DOHH2 (cell line): ENCODE data around the gene GRIPAP1.

Experiments used
- H3F3A ChIP-seq: fragments of 200-600 bp; sonication (generic), shearing (Covaris generic); 2 replicates; pipeline ENCODE4 v1.6.0; 2016; ENCODE audit warnings: antibody characterized with exemption, mild to moderate bottlenecking; ENCODE audit not compliant: control insufficient read depth, insufficient read depth
- H3K27ac ChIP-seq: fragments of 200-600 bp; sonication (generic); 2 replicates; pipeline ENCODE4 v1.5.1; 2014; ENCODE audit warnings: low read depth, mild to moderate bottlenecking, low read length, moderate library complexity
- H3K27me3 ChIP-seq: fragments of 200-600 bp; sonication (generic); 2 replicates; pipeline ENCODE4 v1.6.1; 2014; ENCODE audit warnings: mild to moderate bottlenecking, low read length, mixed read lengths; ENCODE audit not compliant: control insufficient read depth
- H3K36me3 ChIP-seq: fragments of 200-600 bp; sonication (generic); 2 replicates; pipeline ENCODE4 v1.6.1; 2014; ENCODE audit warnings: mild to moderate bottlenecking, low read length, moderate library complexity, mixed read lengths; ENCODE audit not compliant: control insufficient read depth
- H3K4me1 ChIP-seq: fragments of 200-600 bp; sonication (generic); 2 replicates; pipeline ENCODE4 v1.6.1; 2014; ENCODE audit warnings: mild to moderate bottlenecking, low read length, mixed read lengths; ENCODE audit not compliant: control insufficient read depth
- H3K4me2 ChIP-seq: fragments of 200-600 bp; sonication (generic); 2 replicates; pipeline ENCODE4 v1.6.0; 2014; ENCODE audit warnings: mild to moderate bottlenecking, low read length, moderate library complexity
- H3K4me3 ChIP-seq: fragments of 200-600 bp; sonication (generic); 2 replicates; pipeline ENCODE4 v1.5.1; 2014; ENCODE audit warnings: mild to moderate bottlenecking, low read length, mixed read lengths
- H3K79me2 ChIP-seq: fragments of 200-600 bp; sonication (generic); 2 replicates; pipeline ENCODE4 v1.6.1; 2014; ENCODE audit warnings: mild to moderate bottlenecking, low read length, mixed read lengths; ENCODE audit not compliant: control insufficient read depth
- H3K9me2 ChIP-seq: fragments of 200-600 bp; sonication (generic); replicated peaks from 2 replicates; pipeline ENCODE4 v1.6.1; 2014; ENCODE audit warnings: mild to moderate bottlenecking, low read length, mixed read lengths; ENCODE audit not compliant: control insufficient read depth
- H3K9me3 ChIP-seq: fragments of 200-600 bp; sonication (generic); 2 replicates; pipeline ENCODE4 v1.6.1; 2014; ENCODE audit warnings: antibody characterized with exemption, low read length, mixed read lengths; ENCODE audit not compliant: control insufficient read depth, insufficient read depth
- H4K20me1 ChIP-seq: fragments of 200-600 bp; sonication (generic); 2 replicates; pipeline ENCODE4 v1.6.0; 2014; ENCODE audit warnings: low read depth, mild to moderate bottlenecking, antibody characterized with exemption, low read length, moderate library complexity; ENCODE audit not compliant: control insufficient read depth, insufficient read depth
- EZH2phosphoT487 ChIP-seq: fragments of 200-600 bp; sonication (generic); IDR thresholded peaks from 2 replicates; pipeline ENCODE4 v1.6.1; 2017; ENCODE audit warnings: borderline replicate concordance, mild to moderate bottlenecking, antibody characterized with exemption, low read length, moderate library complexity, mixed read lengths
- TF ChIP-seq, protein P1 (sequence below): fragments of 200-600 bp; sonication (generic); IDR thresholded peaks from one replicate; pipeline ENCODE4 v1.5.1; 2014; ENCODE audit warnings: antibody characterized with exemption, mild to moderate bottlenecking, low read depth, low read length; ENCODE audit not compliant: poor library complexity, severe bottlenecking

GRIPAP1 gene

DNA sequence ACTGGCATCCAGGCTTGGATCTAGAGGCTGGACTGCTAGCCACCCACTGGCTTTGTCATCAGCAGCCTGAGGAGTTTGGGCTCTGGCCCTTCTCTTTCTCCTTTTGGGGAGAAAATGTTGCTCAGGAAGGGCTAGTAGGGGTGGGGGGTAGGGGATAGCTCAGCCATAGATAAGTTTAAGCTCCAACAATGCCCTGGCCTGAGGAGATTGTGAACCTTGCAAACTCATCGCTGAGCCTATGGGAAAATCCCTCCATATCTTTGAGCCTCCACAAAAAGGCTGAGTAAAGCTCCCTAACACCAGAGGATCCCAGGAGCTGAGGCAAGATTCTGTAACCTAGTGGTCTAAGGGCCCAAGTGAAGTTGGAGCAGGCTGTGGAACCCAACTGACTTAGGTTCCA is 53.5 kb downstream of the GRIPAP1 start:
- Histone ChIP-seq H3K36me3 (peaks cover 5% of the 10 kb centered on the region), H3K9me2 (no peaks in the 10 kb centered on the region), H3K9me3 (no peaks in the 10 kb centered on the region), H4K20me1 (no peaks in the 10 kb centered on the region), H3K4me3 (no peak overlapping the region), H3F3A (no peaks in the 10 kb centered on the region), H3K4me2 (no peak overlapping the region), H3K27me3 (no peaks in the 10 kb centered on the region), H3K4me1 (peaks cover 8% of the 10 kb centered on the region), H3K79me2 (peaks cover 80% of the 10 kb centered on the region), H3K27ac (no peak overlapping the region)
- no peak for TF ChIP-seq EZH2phosphoT487
- TF ChIP-seq, protein P1, sequence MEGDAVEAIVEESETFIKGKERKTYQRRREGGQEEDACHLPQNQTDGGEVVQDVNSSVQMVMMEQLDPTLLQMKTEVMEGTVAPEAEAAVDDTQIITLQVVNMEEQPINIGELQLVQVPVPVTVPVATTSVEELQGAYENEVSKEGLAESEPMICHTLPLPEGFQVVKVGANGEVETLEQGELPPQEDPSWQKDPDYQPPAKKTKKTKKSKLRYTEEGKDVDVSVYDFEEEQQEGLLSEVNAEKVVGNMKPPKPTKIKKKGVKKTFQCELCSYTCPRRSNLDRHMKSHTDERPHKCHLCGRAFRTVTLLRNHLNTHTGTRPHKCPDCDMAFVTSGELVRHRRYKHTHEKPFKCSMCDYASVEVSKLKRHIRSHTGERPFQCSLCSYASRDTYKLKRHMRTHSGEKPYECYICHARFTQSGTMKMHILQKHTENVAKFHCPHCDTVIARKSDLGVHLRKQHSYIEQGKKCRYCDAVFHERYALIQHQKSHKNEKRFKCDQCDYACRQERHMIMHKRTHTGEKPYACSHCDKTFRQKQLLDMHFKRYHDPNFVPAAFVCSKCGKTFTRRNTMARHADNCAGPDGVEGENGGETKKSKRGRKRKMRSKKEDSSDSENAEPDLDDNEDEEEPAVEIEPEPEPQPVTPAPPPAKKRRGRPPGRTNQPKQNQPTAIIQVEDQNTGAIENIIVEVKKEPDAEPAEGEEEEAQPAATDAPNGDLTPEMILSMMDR: no peak

GRCh38 chrX:48945517-48946348 is 56.3 kb downstream of the GRIPAP1 start:
- Histone ChIP-seq H3K9me3 (no peaks in the 10 kb centered on the region), H4K20me1 (no peaks in the 10 kb centered on the region), H3K9me2 (no peaks in the 10 kb centered on the region), H3K79me2 (peaks cover 76% of the 10 kb centered on the region), H3K27me3 (no peaks in the 10 kb centered on the region), H3K4me2 (no peak overlapping the region), H3K36me3 (peaks cover 18% of the 10 kb centered on the region), H3K4me3 (no peak overlapping the region), H3K27ac (no peak overlapping the region), H3F3A (no peaks in the 10 kb centered on the region), H3K4me1 (peaks cover 25% of the 10 kb centered on the region)
- TF ChIP-seq, protein P1: peak; percentile 66
- TF ChIP-seq EZH2phosphoT487: no peak

DNA sequence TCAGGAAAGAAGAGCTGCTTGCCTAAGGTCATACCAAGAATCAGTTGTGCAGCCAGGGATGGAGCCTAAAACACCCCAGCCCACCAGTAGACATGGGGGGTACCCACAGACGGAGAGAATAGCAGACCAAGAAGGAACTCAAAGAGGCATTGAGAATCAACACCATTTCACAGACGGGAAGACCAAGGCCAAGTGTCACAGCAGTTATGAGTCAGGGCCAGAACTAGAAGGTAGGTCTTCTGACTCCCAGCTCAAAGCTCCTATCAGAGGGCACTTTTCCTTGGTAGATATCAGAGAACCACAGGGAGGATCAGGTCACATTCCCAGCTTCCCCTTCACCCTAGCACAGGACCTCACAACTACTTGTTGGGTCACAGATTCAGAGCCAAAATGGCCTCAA is 59.2 kb downstream of the GRIPAP1 start:
- H3K4me2 ChIP-seq: no peak overlapping the region

More for the DNA sequence above, 59.2 kb downstream of the GRIPAP1 start:
- H3K36me3 ChIP-seq: peaks cover 38% of the 10 kb centered on the region
- no peak overlapping the region for H3K4me3 ChIP-seq
- H3K9me3 ChIP-seq: no peaks in the 10 kb centered on the region
- no peak for TF ChIP-seq EZH2phosphoT487
- TF ChIP-seq, protein P1: no peak
- no peaks in the 10 kb centered on the region for H3K27me3 ChIP-seq
- no peak overlapping the region for H3K27ac ChIP-seq
- H3K9me2 ChIP-seq: no peaks in the 10 kb centered on the region
- peaks cover 53% of the 10 kb centered on the region for H3K4me1 ChIP-seq
- peaks cover 10% of the 10 kb centered on the region for H3F3A ChIP-seq
- H4K20me1 ChIP-seq: no peaks in the 10 kb centered on the region
- H3K79me2 ChIP-seq: peaks cover 88% of the 10 kb centered on the region
